ENCODE data around the gene TAF6L.
"Not testable (repeated sequence)": the region's sequence is repeated elsewhere in the genome, so short reads cannot be mapped to it uniquely, and the experiment has no call there.

TAF6L gene

DNA sequence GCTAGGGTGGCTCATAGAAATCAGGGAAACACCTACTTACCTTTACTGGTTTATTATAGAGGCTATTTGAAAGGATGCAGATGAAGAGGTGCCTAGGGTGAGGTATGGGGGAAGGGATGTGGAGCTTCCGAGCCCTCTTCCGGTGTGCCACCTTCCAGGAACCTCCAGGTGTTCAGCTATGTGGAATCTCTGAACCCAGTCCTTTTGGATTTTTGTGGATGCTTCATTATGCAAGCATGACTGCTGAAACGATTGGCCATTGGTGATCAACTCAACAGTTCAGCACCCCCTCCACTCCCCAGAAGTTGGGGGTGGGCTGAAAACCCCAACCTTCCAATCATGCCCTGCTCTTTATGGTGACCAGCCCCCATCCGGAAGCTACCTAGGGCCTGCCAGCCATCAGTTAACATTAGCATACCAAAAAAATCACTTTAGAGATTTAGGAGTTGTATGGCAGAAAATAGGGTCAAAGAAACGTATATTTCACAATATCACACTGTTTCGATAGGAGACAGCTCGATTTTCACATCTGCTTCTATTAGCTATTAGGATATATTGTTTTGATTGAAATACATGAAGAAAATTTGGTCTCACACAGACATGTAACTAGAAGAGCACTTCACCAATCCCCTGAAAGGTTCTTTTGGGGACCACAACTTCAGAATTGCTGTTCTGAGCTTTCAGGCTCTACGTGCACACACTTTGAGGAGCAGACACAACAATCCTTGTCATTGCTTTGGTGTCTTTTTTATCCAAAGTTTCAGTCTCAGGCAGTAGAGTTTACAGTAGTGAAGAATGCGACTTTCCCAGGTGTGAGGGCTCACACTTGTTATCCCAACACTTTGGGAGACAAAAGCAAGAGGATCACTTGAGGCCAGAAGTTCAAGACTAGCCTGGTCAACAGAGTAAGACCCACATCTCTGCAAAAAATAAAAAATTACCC, 13.1 kb upstream of the TAF6L start:
- FAIRE-seq: no peak

DNA sequence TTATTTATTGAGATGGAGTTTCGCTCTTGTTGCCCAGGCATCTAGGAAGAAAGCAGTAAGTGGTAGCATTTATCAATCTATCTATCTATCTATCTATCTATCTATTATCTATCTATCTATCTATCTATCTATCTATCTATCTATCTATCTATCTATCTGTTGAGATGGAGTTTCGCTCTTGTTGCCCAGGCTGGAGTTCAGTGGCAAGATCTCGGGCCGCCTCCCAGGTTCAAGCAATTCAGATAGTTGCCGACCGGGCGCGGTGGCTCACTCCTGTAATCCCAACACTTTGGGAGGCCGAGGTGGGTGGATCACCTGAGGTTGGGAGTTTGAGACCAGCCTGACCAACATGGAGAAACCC, 10.3 kb upstream of the TAF6L start:
- FAIRE-seq: not testable (repeated sequence)

DNA sequence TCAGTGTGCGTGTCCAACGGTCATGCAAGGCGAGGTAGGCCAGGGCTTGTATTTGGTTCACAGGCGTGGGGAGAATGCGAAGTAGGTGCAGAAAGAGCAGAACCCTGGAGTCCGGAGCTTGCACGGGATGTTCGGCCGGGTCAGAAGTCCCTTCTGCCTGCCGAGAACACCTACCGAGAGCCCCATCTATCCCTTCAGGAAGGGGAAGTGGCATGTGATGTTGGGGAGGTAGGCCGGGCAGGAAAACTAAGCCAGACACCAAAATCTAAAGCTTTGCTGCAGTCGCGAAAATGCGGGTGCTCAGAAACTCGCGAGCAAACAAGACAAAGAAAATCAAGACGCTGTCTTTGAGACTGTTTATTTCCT, 435 bp upstream of the TAF6L start:
- no peak for FAIRE-seq

DNA sequence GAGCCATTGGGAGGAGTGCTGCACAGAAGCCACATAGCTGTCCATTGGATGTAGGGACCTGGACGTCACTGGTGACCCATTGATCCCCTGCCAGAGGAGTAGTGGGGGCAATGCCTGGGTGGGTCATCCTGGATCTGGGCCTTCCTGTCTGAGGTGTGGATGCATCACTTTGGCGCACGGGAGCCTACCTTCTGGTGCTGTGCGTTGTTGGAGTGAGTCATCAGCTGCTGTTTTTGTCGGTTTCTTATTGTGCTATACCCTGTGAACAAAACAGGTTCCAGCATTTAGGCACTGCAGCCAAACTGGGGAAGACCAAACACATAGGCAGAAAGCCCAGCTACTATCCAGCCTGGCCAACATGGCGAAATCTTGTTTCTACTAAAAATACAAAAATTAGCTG, 3.2 kb downstream of the TAF6L start:
- FAIRE-seq: no peak

DNA sequence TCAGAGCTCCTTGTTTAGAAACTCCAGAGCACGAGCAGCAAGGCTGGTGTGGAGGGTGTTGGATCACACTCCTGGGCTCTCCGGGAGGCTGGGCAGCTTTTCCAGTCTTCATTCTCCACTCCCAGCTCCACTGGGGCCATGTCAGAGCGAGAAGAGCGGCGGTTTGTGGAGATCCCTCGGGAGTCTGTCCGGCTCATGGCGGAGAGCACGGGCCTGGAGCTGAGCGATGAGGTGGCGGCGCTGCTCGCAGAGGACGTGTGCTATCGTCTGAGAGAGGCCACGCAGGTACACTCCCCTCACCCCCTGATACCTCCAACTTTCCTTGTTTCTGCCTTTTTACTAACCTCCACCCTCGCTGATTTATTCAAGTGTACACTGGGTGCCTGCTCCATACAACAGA, 4.5 kb downstream of the TAF6L start:
- FAIRE-seq: no peak

DNA sequence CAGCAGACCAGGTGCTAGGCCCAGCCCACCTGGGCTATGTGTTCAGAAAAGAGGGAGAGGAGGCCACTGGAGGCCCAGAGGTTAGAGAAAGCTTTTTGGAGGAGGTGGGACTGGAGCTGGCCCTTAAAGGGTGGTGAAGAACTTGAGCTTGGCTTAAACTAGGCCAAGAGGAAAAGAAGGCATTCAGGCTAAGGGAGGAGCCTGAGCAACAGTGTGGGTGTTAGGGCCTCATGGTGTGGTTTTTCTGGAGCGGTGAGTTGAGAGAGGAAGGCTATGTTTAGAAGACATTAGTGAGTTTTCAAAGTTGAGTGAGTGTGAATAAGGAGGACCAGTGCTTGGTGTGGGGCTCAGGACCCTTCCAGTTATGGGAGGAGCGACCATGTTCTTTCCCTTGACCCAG, 6.2 kb downstream of the TAF6L start:
- no peak for FAIRE-seq

DNA sequence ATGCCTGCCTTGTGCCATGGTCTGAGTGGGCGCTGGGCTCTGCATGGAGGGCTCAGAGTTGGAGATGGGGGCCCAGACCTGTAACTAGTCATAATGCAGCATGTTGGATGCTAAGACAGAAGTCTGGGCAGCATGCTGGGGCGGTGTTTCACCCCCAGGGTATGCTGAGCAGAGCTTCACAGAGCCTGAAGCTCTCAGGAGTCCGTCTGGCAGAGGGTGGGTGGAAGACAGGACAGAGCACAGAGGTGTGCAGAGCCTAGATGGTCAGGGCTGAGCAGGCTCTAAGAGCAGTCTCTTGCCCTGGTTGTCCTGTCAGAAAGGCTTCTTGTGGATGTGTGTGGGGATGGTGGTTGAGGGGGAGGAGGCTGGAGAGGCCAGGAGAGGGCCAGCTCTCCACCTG, 7.2 kb downstream of the TAF6L start:
- no peak for FAIRE-seq

DNA sequence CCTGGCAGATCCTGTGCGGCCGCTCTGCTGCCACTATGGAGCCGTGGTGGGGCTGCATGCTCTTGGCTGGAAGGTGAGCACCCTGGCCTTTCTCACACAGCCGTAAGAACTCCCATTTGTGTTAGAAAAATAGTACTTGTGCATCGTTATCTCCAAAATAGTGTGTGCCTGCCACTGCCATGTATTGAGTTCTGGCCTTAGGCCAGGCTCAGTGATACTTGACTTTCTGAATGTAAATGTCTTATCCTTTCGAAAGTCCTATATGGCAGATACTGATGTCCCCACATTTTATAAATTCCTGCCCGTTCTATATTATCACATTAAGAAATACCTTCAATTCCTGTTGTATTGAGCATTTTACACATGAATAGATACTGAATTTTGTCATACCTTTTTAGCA, 11.6 kb downstream of the TAF6L start:
- no peak for FAIRE-seq

DNA sequence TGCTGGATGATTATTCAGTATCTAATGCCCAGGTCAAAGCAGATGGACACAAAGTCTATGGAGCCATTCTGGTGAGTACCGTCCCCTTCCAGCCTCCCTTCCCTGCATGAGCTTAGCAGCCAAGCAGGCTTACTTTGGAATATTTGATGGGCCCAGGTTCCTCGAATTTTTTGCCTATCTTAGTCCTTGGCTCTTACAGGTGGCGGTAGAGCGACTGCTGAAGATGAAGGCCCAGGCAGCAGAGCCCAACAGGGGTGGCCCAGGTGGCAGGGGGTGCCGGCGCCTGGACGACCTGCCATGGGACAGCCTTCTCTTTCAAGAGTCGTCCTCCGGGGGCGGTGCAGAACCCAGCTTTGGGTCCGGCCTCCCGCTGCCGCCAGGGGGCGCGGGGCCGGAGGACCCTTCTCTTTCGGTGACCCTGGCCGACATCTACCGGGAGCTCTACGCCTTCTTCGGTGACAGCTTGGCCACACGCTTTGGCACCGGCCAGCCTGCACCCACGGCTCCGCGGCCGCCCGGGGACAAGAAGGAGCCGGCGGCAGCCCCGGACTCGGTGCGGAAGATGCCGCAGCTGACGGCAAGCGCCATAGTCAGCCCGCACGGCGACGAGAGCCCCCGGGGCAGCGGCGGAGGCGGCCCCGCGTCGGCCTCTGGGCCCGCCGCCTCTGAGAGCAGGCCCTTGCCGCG, 15.3 kb downstream of the TAF6L start:
- FAIRE-seq: no peak

DNA sequence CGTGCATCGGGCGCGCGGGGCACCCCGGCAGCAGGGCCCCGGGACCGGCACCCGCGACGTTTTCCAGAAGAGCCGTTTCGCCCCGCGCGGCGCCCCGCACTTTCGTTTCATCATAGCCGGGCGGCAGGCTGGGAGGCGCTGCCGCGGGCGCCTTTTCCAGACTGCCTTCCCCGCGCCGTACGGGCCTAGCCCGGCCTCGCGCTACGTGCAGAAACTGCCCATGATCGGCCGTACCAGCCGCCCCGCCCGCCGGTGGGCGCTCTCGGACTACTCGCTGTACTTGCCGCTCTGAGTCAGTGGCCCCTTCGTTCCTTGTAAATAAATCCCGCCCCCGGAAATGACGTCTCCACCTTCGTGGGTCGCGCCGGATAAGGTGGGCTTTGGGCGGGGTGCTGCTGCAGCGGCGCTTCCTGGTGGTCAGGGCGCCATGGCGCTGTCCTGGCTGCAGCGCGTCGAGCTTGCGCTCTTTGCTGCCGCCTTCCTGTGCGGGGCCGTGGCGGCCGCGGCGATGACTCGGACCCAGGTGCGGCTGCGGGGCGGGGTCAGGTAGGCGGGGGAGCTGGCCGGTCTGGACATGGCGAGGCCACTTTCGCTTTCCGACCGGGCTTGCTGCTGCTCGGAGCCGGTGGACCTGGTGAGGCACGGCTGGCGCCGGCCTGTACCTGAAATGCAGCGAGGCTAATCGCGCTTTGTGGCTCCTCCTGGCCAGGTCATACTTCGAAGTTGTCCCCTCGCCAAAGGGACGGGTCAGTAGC, 16.0 kb downstream of the TAF6L start, which contains the start of gene TMEM179B:
Gene TMEM179B (plus strand): TSS at position 398 of the 755 bp plus-strand sequence. CDS start 30 bp downstream, at position 428.
- FAIRE-seq: no peak

DNA sequence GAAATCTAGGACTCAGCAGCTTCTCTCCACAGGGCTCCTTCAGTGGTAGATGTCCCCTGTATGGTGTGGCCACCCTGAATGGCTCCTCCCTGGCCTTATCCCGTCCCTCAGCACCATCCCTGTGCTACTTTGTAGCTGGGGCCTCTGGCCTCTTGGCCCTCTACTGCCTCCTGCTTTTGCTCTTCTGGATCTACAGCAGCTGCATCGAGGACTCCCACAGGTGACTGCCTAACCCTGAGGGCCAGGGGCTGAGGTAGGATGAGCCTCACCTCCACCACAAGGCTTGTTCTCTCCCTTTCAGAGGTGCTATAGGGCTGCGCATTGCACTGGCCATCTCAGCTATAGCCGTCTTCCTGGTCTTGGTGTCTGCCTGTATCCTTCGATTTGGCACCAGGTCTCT, 17.8 kb downstream of the TAF6L start:
- no peak for FAIRE-seq

DNA sequence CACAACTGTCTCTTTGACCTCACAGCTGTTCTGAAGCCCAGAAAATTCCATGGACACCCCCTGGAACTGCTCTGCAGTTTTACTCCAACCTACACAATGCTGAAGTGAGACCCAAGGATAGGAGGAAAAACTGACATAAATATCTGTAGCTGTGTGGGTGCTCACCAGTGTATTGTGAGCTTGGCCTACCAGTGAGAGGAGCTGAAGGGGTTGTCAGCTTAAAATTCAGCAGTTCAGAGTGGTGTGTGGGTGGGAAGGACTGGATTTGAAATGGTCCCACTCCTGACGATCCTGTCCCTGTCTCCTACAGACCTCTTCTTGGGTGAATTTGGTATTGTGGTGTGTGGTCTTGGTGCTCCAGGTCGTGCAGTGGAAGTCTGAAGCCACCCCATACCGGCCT, 18.4 kb downstream of the TAF6L start:
- no peak for FAIRE-seq

DNA sequence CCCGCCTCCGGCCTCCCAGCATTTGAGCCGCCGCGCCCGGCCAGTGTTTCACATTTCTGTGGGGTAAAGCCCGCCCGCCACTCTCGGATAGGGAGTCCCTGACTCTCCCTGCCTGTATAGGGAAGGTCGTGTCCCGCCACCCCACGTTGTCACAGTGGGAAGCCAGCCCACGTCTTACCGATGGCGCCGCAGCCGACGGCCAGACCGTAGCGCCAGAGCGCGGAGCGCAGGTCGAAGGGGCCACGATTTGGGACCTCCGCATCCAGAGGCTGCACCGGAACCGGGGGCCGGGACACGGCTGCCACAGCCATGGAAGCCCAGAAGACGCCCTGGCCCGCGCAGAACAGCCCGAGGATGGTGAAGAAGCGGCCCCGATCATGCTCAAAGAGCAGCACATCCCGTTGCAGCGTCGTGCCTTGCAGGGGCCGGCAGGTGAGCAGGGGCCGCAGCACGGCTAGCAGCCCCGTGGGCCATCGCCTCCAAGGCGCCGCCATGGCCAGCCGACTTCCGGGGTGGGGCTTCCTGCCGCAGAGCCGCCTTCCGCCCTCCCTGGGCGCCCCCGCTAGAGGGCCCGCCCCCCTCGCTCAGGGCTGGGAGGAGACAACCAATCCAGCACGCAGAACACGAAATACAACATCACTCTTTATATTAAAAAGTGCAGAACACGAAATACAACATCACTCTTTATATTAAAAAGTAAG, 20.5 kb downstream of the TAF6L start, which contains the start of gene TMEM223:
Gene TMEM223 (minus strand): TSS at position 506 of the 701 bp plus-strand sequence. CDS start 12 bp downstream, at position 494.
- no peak for FAIRE-seq

DNA sequence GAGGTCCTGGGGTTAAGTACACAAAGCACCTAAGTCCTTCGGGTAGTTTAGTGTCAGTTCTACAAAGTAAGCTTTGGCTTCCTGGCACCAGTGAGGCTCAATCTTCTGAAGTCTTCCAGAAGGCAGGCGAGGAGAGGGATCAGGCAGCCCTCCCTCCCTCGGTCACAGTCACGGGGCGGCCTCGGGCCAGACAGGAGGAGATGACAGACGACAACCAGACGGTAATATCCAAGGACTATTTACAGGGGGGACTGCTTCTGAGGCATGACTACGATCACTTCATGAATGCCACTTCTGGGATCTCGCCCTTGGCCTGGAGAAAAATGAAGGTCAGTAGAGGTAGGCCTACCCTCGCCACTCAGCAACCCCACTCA, 21.0 kb downstream of the TAF6L start:
- no peak for FAIRE-seq

DNA sequence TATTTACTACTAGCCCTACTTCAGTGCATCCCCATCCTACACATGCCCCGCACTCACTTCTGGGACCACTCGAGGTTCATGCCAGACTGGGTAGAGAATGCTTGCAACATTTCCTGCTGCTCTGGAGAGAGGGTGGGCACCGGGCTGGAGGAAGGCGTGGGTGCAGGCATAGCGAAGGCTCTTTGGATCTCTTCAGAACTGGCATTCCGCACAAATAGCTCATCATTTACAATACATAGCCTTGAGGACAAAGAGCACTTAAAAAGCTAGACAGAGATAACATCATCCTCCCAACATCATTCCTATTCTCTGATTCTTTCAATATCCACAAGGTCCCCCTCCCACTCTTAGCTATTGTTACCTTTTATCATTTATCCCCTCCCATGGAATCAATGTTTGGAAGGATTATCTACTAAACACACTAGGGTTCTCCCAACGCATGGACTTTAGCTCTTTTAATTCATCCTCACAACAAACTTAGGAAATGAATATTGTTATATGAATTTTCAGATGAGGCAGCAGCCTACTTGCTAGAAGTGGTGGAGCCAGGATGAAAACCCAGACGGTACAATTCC, 23.1 kb downstream of the TAF6L start:
- FAIRE-seq: no peak

DNA sequence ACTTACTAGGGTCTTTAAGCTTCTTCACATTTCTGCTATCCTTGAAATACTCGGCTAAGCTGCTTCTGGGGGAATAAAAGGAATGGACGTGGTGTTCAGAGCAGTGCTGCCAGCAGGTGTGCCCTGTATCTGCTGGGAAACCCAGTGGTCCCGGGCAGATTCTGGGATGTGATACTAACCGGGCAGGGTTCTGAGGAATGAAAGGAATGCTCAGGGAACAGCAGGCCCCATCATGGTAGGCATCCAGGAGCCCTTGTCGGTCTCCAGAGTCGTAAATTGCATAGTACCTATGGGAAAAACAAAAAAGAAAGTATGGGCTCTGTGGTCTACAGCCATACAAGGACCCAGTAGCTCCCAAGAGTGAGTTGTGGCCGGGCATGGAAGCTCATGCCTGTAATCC, 25.1 kb downstream of the TAF6L start:
- no peak for FAIRE-seq

DNA sequence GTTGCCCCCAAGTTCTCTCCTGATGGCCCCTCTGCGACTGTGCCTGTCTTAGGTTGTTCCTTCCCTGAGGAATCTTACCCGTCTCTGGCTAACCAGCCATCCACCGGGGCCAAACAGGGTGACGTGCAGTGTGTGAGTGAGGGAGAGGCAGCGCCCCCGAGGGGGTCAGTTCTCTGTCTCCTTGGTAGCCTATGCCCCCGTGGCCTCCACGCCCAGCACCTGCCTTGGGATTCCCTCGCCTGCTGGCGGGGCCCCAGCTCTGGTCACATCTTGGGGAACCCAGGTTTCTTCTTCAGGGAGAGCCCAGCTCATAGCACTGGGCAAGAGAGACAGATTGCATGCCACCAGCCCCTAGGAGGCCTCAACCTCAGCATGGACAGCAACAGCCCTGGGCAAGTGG, 28.3 kb downstream of the TAF6L start:
- FAIRE-seq: no peak

DNA sequence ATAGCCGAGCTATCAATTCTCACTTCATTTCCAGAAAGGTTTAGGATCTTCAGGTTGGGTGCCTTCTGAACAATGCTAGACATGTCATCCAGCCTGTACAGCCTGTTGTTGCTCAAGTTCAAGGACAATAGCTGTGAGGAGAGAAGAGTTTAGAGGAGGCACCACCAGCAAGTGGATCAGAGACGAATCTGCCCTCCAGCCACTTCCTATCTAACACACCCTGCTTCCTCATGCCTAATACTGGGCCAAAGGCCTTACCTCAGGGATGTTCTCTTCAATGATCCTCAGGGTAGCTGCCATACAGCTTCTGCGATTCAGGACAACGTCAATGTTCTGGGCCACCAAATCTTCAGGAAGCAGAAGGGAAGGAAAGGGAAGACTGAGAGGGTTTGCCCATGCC, 29.9 kb downstream of the TAF6L start:
- FAIRE-seq: no peak

DNA sequence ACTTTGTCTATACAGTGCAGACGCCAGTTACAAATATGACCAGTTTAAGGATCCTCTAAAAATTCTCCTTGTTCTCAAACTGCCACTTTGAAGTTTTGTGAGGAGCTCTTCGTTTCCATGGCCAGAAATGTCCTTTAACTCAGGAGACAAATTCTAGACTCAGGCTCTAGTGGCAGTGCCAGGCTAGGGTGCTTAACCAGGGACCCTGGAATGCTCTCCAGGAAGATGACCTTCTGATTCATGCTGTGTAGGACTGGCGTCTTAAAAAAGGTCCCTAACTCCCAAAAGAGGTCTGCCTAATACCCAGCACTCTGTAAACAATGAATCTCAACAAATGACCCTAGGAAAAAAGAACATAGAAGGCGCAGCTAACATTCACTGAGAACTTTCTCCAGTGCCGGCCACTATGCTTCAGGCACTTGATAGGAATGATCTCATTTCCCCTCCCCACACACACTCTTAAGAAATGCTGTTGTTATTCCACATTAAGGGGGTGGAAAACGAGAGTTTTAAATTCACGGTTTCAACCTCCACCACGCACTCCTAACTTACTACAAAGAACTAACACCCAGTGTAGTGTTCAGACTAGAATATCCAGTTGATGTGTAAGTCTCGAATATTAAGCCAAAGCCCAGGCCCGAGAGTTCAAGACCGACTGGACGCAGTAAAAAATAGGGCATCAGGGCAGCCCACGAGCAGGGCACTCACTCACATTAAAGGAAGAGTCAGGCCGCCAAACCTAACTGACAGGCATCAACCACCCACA, 33.3 kb downstream of the TAF6L start:
- no peak for FAIRE-seq

DNA sequence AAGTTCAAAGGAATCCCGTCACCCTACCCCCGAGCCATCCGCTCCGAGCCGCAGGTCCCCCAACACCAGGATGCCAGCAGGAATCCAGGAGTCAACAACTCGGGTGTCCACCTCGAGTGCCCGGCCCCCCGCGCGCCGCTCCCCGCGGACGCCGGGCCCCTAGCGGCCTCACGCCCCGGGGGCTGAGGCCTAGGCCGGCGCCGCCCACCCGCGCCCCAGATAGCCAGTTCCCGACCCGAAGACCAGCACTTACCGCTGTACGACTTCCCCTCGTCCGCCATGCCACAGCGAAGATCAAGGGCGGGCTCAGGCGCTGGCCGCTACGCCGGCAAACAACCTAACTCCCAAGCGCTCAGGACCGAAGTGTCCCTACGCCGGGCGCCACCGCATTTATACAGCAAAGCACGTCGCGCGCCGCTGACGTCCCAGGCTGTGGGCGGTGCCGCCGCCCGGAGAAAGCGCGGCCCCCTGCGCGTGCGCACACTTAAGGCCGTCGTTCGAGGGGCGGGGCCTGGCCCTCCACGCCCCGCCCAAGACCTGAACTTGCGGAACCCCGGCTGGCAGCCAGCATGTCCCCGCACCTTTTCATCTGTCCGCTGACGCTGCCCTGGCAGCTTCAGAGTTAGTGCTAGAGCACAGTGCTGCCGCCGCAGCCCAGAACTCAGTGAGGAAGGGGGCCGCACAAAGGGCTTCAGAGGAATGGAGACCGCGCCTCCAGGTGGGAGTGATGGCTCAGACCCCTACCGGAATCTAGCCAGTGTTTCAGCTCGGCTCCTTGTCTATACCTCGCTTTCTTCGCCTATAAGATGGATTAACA, 34.1 kb downstream of the TAF6L start, which contains the start of gene NXF1:
Gene NXF1 (minus strand): TSS at position 365 of the 817 bp plus-strand sequence. CDS start 84 bp downstream, at position 281.
- FAIRE-seq: no peak

All from endometrium (tissue), 2 donors.